GM21381 (cell line): Measurements from ENCODE around the gene PPP1R14B.

ENCODE experiments used
- ATAC-seq: cut with Tn5 transposase; IDR thresholded peaks from one replicate; pipeline ENCODE4 v1.9.1; 2021; ENCODE audit warnings: mild to moderate bottlenecking, moderate library complexity; ENCODE audit not compliant: unreplicated experiment

The PPP1R14B gene

GRCh38 chr11:64211181-64211872, 35.4 kb downstream of the PPP1R14B start:
- no peak for ATAC-seq

GRCh38 chr11:64210301-64211020, 36.3 kb downstream of the PPP1R14B start:
- ATAC-seq = no peak

- no peak for ATAC-seq
These were observed 37.2 kb downstream of the PPP1R14B start for GRCh38 chr11:64209563-64209843.

GRCh38 chr11:64208796-64209562, 37.8 kb downstream of the PPP1R14B start:
- no peak for ATAC-seq

- ATAC-seq = no peak
These were observed 38.5 kb downstream of the PPP1R14B start for GRCh38 chr11:64208086-64208795.

GRCh38 chr11:64207256-64208085, 39.3 kb downstream of the PPP1R14B start:
- ATAC-seq = peak; percentile 57

- no peak for ATAC-seq
These were observed 40.1 kb downstream of the PPP1R14B start, which contains the start of gene FERMT3 for GRCh38 chr11:64206457-64207255. Gene FERMT3, plus strand, starts transcription at chr11:64206721. Its CDS starts 644 bp downstream, at chr11:64207365.

- no peak for ATAC-seq
These were observed 42.2 kb downstream of the PPP1R14B start for GRCh38 chr11:64204464-64204989.

GRCh38 chr11:64204080-64204440, 42.7 kb downstream of the PPP1R14B start:
- ATAC-seq = no peak

- ATAC-seq = no peak
These were observed 43.2 kb downstream of the PPP1R14B start for GRCh38 chr11:64203421-64204079.

- ATAC-seq = no peak
These were observed 43.8 kb downstream of the PPP1R14B start for GRCh38 chr11:64202992-64203391.

GRCh38 chr11:64201543-64201942, 45.2 kb downstream of the PPP1R14B start:
- ATAC-seq = no peak

GRCh38 chr11:64198511-64198910, 48.2 kb downstream of the PPP1R14B start:
- no peak for ATAC-seq

- ATAC-seq = no peak
These were observed 50.1 kb downstream of the PPP1R14B start for GRCh38 chr11:64196626-64197025.
